IPS-11a (cell line): Measurements from ENCODE around the gene VARS2.
"Not testable (repeated sequence)": the region's sequence is repeated elsewhere in the genome, so short reads cannot be mapped to it uniquely, and the experiment has no call there.

Experiments used
- H3K4me3 ChIP-seq: one replicate; pipeline ENCODE4 v1.5.1; 2013; ENCODE audit warnings: low read depth, low read length, control low read depth

VARS2 gene

DNA sequence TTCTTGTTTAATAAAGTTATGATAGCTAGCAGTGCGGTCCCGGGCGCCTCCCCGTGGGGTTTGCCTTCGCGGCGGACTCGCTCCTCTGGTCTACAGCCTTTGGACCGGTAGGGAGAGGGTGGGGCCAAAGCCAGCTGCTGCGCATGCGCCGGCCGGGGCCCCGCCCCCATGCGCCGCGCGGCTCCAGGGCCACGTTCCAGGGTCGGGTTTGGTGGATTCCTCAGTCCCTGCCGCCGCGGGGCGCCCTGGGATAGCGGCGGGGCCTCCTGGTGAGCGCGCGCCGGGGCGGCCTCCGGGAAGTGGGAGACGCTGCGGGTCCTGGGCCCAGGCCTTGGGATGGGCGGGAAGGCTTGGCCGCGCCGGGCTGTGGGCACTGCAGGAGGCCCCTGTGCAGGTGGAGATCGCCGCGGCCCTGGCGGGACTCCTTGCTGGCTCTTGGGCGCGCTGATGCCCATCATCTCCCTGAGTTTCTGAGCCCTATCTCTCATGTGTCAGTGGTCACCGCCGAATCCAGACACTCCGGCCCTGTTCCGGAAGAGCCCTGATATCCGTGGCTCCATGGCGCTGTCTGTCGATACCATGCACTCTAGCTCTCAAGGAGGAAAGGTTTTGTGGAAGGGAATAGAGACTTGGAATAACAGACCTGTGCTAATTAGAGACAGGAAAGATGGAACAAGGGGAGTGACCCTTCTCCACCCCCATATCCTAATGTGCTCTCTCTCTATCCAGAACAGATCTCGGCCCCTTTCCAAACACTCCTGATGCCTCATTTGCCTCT lies at the start of gene VARS2:
VARS2 (plus strand) TSS at position 163 of the 778 bp plus-strand sequence; CDS start at position 762, 599 bp downstream.
- peak within 1 kb of the TSS; percentile 44 for H3K4me3 ChIP-seq

DNA sequence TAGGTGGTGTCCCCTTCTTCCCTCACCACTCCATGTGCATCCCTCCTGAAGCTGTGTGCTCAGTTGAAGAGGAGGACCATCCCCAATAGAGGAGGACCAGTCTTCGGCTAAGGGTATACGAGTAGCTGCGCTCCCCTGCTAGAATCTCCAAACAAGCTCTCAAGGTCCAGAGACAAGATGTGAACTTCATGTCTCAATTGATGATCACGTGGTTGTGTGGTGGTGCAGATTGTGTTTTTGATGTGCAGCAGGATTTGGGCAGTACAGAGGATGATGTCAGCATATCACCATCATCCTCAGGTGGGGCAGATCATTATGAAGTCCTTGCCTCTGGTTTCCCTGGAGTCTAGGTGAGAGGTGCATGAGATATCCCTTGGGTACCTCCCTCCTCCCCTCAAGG lies 49.7 kb upstream of the VARS2 start:
- H3K4me3 ChIP-seq = no peak overlapping the region

DNA sequence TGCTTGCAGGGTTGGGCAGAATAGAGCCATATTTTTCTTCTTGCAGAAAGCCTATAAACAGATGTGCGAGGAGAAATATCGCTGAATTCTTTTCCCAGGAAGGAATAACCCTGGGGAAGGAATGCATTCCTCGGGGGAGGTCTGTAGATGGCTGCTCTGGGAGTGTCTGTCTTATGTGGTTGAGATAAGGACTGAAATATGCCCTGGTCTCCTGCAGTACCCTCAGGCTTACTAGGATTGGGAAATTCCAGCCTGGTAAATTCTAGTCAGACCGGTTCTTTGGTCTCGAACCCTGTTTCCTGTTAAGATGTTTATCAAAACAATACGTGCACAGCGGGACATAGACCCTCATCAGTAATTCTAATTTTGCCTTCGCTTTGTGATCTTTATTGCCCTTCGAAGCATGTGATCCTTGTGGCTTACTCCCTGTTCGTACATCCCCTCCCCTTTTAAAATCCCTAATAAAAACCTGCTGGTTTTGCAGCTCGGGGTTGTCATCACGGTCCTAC lies 44.7 kb upstream of the VARS2 start:
- H3K4me3 ChIP-seq = not testable (repeated sequence)

DNA sequence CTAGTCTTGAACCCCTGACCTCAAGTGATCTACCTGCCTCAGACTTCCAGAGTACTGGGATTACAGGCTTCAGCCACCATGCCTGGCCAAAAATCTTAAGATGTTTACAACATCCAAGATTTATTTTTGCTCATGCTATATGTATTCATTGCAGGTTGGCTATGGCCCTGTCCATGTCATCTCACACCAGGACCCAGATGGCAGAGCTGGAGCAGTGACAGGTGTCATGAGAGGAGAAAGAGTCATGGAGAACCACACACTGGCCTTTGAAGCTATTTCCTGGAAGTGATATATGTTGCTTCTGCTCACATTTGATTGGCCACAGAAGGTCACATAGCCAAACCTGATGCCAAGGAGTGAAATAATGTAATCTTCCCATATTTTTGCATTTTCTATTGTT lies 43.5 kb upstream of the VARS2 start:
- no peak overlapping the region for H3K4me3 ChIP-seq

DNA sequence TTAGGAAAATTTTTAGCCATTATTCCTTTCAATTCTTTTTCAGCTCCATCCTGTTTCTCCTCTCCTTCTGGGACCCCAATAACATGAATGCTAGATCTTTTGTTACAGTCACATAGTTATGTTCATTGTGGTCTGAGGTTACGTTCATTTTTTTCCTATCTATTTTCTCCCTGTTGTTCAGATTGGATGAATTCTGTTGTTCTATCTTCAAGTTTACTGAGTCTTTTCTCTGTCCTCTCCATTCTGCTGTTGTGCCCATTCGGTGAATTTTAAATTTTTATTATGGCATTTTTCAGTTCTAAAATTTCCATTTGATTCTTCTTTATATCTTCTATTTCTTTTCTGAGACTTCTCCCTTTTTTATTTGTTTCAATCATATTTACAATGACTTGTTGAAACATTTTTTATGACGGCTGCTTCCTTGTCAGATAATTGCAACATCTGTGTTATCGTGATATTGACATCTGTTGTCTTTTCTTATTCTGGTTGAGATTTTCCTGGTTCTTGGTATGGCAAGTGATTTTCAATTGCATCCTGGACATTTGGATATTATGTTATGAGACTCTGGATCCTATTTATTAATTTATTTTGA lies 42.4 kb upstream of the VARS2 start:
- no peak overlapping the region for H3K4me3 ChIP-seq

DNA sequence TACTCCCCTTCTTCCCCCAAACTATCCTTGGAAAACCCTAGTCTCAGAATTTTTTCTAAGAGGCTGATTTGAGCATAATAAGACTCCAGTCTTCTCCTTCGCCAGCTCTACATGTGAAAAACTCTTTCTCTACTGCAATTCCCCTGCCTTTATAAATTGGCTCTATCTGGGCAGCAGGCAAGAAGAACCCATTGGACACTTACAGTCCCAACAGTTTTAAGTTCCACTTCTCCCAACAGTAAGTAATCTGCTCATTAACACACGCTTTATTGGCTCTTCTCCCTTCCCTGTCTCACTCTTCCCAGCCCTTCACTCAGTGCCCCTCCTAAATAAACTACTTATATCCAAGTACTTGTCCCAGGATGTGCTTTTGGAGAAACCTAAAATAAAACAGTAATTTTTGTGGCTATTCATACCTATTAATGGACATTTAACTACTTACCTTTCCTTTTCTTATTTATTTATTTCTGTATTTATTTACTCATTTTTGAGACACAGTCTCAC lies 40.8 kb upstream of the VARS2 start:
- no peak overlapping the region for H3K4me3 ChIP-seq

DNA sequence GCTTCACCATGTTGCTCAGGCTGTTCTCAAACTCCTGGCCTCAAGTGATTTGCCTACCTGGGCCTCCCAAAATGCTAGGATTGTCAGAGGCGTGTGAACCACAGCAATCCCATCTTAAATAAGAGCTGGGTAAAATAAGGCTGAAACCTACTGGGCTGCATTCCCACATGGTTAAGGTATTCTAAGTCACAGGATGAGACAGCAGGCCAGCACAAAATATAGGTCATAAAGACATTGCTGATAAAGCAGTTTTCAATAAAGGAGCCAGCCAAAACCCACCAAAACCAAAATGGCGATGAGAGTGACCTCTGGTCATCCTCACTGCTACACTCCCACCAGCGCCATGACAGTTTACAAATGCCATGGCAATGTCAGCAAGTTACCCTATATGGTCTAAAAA lies 40.2 kb upstream of the VARS2 start:
- not testable (repeated sequence) for H3K4me3 ChIP-seq

DNA sequence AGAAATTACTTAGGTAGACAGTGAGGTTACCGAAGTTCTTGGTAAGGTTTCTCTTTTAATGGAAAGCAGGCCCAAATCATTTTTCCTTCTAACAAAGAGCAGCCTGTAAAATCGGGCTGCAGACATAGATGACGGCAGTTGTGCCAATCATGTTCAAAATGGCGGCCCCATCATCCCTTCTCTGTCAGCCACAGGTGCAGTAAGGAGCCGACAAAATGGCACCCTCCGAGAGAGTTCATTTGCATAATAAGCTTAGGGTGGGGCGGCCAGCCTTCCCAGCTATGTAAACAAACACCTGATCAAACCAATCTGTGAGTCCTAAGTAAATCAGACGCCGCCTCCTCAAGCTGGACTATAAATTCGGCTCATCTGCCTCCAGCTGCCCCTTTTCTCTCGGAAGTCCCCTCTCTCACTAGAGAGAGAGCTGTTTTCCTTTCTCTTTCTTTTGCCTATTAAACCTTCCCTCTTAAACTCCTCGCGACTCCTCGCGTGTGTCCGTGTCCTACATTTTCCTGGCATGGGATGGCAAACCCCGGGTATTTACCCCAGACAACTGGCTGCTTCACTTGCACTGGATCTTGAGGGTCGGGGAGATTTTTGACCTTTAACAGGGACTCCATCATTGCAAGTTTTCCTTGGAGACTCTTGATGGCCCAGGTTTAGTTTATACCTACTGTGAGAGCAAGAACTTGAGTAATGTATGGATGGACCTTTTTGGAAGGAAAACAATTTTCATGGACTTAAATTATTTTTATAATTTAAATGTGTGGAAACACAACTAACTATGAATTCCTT lies 38.6 kb upstream of the VARS2 start:
- H3K4me3 ChIP-seq = no peak overlapping the region

DNA sequence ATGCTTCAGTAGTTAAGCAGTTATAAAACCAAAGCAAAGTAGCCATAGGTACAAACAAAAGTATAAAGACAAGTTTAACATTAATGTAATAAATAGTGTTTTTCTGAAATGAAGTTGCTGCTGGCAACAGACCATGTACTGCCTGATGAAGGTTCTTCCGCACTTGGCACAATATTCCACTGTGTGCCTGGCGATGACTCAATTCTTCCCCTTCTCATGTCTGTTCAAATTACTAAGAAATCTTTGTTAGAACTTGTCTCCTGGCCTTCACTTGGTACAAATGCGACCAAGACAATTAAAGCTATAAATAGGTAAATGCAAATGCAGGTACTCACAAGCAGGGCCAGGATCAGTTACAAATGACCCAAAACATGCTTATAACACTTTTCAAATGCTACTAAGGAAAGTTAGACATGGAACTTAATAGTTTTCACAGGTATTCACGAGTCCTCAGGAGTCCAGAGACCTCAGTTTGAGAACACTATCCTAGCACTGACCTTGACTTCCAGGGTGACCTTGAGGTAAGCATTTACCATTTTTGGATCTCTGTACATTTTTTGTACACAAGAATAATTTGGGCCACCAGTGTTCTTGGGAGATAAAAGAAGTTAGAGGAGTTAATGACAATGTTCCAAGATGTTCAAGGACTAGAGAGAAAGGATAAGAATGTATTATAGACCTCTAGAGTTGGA lies 37.9 kb upstream of the VARS2 start:
- H3K4me3 ChIP-seq = no peak overlapping the region

DNA sequence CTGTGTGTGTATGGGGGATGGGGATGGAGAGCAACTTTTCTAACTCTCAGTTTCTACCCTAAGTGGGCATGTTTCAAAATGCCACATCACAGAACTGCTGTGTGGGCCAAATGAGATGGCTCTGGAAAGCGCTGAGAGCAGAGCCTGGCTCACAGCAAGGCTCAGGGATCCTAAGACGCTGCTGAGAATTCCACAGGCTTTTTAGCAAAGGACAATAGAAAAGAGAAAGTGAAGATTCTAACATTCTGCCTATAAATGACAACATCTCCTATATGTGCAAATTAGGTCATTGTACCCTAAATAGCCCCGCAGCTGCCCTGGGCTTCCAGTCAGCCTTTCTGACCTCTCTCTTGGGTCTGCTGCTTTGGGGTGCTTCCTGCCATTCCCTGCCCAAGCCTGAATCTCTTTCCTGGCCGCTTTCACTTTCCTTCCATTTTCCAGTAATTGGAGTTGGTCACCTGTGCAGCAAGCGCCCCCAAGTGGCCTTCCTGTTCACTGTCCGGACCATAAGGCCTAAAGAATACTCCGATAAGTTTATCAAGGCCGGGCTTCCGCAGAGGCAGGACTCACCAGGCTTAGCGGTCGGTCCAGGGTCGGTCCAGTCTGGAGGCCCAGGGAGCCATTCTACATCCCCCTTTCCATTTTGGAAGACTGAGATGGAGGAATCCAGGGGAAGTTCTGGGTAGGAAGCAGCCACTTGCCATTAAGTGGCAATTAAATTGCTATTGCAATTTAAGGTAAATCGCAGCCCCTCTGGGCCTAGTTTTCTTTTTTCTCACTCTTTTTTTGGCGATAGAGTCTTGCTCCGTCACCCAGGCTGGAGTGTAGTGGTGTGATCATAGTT lies 36.4 kb upstream of the VARS2 start:
- H3K4me3 ChIP-seq = no peak overlapping the region

DNA sequence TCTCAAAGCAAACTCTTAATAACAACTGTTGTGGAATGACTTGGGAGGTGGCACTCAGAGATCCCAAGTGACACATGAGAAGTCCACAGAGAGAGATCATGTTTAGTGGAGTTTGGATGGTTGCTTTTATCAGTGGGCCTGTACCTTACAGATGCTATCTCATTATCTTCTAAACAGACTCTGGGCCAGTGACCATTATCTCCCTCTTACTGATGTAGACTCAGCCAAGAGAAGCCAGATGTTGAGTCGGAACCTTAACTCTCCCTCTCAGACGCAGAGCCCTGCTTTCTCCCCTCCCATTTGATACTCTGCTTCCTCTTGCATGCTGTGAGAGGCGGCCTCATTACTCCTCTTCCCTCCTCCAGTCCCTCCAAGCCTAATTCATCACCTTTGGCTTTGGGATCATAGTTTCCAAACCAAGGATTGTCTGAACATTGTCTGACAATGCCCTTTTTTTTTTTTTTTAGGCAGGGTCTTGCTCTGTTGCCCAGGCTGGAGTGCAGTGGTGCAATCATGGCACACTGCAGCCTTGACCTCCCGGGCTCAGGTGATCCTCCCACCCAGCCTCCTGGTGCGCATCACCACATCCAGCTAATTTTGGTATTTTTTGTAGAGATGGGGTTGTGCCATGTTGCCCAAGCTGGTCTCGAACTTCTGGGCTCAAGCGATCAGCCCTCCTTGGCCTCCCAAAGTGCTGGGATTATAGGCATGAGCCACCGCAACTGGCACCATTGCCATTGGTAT lies 34.2 kb upstream of the VARS2 start:
- H3K4me3 ChIP-seq = no peak overlapping the region

DNA sequence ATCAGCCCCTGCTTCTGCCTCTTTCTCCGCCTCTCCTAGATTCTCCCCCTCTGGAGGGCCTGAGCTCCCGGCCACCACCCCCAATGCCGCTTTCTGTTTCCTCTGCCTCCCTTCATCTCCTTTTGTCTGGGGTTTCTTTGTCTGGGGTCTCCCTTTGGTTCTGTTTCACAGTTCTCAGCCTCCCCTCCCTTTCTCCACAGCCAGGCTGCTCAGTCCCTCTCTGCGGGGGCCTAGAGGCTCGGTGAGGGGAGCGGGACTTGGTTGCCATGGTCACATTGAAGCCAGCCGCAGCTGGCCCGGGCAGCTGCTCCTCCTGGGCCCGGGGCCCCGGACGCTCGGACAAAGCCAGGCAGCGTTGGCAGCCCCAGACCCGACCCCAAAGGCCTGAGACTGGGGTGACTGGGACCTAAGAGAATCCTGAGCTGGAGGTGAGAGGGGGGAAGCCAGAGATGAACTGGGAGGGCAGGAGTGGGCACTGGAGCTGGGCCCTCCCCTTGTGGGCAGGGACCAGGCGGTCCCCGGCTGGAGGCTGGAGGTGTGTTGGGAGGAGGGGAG lies 33.3 kb upstream of the VARS2 start:
- peak overlapping the region; percentile 2 for H3K4me3 ChIP-seq

DNA sequence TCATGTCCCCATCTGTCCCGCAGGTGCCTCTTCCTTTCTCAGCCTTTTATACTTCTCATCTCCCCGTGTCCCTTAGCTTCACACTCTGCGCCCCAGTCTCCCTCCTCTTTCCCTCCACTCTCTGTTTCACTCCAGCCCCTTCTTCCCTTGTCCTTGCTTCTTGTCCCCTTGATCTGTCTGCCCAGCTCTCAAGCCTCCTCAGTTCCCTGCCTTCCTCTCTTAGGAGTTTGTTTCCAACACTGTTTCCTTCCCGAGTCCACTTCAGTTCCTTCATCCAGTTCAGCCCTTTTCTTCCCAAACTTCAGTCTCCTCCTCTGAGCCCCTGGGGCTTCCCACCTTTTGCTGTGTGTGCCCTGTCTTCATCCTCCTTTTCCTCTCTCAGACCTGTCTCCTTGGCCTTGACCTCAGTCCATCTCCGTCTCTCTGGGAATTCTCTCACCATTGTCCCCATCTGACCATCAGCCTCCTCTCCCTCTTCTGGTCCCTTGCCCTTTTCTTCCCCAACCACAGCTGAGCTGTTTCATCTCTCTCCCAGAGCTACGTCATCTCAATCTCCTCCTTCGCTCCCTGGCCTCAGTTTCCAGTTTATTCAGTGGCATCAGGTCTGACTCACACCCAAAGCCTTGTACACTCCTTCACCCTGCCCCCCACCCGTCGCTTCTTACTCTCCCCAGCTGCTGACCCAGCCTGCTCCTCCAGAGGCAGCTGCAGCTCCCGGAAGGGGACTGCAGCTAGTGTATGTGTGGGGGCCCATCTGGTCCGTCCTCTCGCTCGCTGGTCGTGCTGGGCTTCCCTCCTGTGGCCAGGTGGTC lies 32.4 kb upstream of the VARS2 start:
- no peak overlapping the region for H3K4me3 ChIP-seq

DNA sequence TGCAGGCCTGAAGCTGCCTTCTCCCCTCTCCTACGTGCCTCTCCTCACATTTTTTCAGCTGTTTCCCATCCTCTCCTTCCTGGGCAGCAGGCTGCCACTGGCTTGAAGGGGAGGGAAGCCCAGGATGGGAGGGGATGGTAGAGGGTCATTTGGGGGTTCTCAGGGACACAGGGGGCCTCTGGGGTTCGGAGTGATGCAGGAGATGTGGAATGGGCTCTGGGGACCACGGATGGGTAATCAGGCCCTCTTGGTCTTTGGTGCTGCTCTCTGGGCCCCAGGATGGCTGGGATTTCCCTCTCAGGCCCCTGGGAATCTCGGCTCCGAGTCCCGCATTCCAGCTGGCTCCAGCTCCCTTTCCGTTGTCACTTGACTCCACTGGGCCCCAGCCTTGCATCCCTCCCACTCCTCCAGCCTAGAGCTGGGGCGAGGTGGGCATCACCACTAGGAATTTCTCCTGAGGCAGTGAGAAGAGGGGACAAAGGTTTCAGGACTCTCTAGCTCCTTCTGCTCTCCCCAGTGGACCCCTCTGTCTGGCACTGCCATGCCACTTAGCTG lies 31.8 kb upstream of the VARS2 start:
- no peak overlapping the region for H3K4me3 ChIP-seq

DNA sequence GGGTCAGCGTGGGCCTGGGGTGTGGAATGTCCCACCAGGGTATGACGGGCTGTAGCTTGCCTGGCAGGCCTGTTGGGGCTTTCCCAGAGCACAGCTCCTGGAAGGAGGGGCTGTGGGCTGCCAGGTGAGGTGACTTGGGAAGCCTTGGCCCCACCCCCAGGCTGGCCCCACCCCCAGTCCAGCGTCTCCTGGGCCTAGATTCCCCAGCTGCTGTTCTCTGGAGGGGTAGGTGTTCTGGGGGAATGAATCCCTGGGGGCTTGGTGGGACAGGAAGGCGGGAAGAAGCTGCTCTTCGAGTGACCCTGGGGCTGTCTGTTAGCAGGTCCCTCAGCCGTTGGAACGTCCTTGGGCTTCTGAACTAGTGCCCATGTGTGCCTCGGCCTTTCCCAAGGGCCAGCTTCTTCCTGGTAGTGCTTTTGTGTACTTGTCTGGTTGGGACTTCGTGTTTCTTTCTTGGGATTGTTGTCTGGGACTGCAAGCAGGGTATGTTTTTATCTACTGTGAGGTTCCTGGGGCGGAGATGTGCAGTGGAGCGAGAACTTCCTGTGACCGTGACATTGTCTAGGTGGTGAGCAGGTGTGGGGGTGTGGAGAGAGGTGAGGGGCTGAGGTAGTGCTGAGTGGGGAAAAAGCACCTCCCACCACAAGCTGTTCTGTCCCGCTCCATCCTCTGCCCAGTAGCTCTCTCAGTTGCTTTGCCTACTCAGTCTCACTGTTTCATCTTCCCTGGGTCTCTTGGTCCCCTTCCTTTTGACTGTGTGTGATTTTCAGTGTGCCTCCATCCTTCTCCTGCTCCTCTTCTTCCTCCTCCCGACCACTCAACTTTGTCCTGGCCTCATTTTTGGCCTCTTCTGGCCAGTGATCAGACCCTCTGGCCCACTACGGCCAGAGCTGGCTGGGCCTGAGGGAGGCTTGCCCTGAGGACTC lies 31.0 kb upstream of the VARS2 start:
- peak overlapping the region; percentile 27 for H3K4me3 ChIP-seq

DNA sequence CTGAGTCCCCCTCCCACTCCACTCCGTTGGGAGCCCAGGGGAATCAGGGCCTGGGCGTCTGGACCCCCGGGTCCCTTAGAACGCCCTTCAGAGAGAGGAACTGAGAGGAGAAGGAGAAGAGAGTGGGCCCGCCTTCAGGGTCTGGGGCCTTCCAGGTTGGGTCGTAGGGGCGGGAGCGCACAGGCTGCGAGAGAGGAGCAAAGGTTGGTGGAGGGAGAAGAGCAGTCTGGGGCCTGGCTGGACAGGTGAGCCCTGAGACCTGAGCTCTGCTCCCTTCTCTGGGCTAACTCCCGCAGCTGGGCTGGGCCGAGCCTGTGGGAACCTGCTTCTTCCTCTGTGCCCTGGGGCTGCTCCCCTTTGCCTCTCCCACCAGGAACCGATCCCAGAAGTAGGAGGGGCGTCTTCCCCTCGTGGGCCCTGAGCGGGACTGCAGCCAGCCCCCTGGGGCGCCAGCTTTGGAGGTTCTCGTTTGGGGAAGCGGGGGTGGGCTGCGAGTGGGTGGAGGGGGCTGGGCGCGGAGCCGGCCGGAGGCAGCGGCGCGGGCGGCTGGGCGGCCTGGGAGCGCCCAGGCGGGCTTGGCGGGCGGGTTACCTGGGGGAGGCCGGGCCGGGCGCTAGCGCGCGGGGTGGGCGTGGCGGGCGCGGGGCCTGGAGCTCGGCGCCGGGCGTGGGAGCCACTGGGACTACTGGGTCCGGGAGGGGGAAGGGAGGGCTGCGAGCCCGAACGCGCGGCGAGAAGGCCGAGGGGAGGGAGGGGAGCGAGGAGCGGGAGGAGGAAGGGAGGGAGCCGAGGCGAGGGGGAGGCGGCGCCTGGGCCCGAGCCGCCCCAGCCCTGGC lies 30.1 kb upstream of the VARS2 start, which contains the start of gene DDR1:
DDR1 (plus strand) TSS at position 835 of the 836 bp plus-strand sequence. CDS start 4,211 bp downstream, outside the sequence.
- peak within 1 kb of the TSS; percentile 62 for H3K4me3 ChIP-seq
